ENCODE measurements around the gene DBH.
A peak's percentile ranks its signal among the peaks of the same experiment; 100 is the strongest.
"Not testable (repeated sequence)": the region's sequence is repeated elsewhere in the genome, so short reads cannot be mapped to it uniquely, and the experiment has no call there.

DBH gene

DNA sequence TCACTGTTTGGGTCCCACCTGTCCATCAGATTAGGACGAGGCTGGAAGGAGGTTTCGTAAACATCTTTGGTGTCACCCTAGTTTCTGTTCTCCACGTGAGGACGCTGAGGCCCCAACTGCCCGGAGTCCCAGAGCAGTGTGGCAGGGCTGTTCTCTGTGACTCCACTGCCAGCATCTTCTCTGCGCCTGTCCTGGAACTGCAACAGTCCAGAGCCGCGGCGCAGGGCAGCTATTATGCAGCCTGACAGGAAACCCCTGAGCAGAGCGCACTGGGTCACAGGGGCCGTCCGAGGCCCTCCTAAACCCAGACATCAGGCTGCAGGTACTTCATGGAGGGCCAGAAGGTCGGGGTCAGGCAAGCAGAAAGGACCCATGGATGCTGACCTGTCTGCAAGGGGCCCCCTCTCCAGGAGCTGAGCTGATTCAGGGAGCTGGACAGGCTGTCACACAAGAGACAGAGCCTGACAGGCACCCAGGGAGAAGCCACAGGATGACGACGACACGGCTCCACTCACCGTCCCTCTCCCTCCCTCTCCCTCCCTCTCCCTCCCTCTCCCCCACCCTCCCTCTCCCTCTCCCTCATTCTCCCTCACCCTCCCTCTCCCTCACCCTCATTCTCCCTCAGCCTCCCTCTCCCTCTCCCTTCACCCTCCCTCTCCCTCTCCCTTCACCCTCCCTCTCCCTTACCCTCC lies 31.7 kb downstream of the DBH start:
- DNase-seq, result no peak

DNA sequence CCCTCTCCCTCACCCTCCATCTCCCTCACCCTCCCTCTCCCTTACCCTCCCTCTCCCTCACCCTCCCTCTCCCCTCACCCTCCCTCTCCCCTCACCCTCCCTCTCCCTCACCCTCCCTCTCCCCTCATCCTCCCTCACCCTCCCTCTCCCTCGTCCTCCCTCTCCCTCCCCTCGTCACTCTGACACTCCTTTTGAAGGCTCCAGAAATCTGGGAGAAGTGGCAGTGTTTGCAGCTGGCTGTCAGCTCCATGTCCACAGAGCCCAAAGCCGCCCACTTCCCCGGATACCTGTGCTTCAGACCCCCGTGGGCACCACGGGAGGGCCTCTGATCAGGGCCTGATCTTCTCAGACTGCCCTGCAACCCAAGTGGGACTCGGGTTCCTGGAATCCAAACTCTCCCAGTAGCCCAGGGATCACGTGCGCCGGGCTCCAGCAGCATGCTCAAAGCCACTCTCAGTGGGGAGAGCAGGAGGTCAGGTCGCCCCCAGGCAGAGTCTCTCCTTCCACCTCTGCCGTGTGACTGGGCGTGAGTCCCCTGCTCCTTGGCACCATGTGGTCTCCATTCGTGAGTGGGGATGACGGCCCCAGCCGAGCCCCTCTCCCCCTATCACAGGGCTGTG lies 33.1 kb downstream of the DBH start:
- no peak for DNase-seq

DNA sequence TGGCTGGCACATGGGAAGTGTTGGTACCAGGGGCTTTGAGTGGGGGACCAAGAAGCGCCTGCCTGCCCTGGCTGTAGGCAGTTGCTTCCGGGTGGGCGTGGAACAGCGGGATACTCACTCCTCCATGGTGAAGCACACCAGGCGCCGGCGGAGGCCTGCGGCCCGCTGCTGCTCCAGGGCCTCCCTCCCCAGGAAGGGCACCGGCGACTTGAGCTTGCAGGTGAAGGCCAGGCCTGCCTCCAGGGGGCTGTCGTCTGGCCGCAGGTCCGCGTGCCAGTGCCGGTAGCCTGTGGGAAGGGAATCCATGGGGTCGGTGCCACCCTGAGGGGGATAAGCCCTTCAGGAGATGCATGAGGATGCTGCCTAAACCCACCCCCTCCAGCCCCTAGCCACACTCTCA lies 34.3 kb downstream of the DBH start:
- DNase-seq, result no peak

DNA sequence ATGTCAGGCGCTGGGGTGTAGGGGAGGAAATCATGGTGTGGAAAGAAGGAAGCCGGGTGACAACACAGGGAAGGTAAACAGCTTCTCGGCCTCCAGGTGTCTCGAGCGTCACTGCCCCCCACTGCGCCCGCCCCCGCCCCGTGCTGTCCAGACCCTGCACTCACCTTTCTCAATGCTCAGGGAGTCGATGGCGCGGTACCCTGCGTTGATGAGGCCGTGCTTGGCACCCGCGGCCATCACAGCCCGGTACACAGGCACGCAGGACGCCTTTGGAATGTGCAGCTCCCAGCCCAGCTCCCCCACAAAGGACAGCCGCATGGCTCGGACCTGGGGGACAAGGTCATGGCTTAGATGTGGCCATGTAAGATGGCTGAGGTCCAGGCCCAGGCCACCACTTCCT lies 35.2 kb downstream of the DBH start:
- no peak for DNase-seq

DNA sequence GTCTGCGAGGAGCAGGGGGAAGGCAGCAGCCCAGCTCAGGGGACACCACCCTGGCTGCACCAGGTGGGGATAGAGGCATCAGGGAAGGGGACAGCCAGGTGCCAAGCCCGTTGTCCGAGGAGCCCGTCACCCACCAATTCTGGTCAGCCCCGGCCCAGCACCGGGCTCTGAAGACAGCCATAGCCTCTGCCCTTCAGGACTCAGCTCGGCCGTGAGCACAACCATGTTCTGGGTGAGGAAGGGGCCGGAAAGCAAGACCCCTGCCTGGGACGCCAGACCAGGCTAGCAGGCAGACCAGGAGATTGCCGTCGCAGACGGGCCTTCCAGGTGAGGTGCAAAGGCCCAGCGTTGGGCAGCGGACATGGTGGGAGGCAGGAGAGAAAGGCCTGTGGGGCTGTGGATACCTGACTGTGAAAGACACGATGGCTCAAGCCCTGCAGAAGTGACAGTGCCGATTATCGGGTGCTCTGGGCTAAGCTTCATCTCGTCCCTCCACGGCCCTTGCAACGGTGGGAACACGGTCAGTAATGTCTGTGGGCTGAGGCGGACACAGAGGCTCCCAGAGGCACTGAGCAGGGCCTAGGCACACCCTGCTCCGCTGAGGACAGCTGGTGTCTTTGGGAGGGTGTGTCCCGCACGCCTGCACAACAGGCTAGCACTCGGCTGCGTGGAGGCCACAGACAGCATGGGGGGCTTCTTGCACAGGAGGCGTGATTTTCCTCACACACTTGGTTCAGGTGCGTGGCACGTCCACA lies 36.5 kb downstream of the DBH start:
- no peak for DNase-seq

DNA sequence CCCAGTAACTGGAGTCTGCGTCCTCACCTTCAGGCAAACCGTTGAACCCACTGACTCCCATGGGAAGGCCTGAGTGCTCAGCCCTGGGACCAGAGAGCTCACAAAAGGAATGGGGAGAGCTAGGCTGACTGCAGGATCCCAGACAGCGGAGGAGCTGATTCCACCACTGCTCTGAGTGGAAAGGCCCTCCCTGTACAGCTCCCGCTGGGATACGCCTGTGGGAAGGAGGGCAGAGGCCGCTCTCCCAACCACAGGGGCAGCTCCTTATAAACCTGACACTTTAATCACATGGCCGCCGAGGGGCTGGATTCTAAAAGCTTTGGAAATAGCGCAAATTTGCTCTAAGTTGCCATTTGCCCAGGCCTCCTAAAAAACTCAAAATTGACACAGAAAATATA lies 37.1 kb downstream of the DBH start:
- no peak for DNase-seq

DNA sequence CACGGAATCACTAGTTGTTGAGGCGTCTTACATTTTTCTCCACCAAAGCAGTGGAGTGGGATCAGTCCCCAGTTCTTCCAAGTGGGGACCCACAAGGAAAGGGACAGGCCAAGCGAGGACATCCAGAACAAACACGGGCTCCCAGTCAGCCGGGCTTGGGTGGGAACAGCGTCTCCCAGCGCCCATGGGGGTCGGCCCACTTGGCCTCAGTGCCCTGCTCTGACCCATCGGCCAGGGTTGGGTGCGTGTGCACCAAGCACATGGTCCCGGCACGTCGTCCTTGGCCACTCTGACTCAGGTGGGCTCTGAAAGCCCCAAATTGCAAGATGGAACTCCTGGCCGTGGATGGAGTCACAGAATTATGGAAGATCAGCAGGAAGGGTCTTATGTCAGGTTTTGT lies 37.9 kb downstream of the DBH start:
- no peak for DNase-seq

DNA sequence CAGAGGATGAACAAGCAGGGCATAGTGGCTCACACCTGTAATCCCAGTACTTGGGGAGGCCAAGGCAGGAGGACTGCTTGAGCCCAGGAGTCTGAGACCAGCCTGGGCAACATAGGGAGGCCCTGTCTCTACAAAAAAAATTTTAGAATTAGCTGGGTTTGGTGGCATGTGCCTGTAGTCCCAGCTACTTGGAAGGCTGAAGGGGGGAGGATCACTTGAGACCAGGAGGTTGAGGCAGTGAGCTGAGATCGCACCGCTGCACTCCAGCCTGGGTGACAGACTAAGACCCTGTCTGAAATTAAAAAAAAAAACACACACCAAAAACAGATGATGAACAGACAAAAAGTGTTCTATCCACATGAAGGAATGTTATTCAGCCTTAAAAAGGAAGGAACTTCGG lies 39.6 kb downstream of the DBH start:
- not testable (repeated sequence) for DNase-seq

DNA sequence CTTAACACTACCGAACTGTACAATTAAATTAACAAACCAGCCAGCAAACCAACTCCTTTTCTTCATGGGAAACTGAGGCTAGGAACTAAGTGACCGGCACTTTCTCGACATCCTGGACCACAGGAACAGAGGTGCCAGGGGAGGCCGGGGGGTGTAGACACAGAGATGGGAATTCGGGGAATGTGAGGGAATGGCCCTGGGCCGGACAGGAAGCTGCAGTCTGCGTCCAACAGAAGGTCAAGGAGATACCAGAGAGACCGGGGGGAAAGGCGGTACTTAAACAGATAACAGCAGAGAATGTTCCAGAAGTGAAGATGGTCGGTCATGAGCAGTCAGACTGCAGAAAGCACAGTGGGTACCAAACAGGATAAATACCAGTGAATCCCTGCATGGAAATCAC lies 40.3 kb downstream of the DBH start:
- DNase-seq, result no peak

DNA sequence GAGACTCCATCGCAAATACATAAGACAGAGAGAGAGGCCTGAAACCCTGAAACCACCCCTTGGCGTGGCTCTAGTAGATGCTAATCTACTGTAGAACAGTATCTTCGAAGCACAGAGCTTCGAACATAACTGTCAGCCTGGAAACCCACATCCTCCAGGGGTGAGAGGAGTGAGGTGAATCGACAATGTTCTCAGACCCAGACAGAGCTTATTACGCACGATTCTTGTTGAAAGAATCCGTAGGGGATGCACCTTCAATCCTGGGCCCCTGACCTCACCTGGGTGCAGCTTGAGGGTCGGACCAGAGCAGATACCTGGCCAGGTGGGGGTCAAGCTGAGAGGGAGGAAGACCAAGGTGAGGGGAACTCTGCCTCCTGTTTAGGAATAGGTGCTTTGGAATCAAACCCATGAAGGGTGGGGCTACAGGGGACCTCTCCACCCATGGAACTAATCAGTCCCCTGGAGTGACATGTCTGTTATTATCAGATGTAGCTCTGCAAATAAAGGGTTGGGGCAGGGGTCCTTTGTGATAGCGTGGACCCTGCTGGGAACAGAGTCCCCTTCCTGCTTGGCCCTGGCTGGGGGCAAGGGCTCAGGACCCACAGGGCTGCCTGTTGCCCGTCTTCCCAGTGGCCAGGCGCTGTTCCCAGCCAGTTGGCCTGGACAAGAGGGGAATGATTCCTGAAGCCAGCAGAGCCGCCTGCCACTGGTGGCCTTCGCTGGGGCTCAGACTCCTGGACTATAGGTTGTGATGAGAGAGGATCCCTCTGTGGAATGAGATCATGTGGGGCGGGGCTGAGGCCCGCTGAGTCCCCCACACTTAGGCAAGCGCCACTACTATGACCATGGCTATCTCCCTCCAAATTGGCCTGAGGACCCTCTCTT lies 41.2 kb downstream of the DBH start:
- no peak for DNase-seq

DNA sequence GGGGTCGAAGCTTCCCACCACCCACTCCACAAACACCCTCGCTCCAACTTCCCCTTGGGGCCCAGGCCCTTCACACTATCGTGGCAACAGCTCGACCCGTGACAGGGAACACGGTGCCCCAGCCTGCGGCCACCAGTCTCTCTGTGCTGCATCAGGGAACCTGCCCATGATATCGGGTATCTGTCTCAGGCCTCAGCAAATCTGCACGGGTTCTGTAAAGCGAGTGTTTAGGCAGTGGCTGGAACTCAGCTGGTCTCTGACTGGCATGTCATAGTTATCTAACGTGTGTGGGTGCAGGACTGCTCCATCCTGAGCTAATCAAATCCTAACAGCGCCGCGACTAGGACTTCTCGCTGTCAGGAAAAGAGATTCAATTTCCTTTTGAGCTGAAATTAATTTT lies 42.9 kb downstream of the DBH start:
- DNase-seq, result no peak

DNA sequence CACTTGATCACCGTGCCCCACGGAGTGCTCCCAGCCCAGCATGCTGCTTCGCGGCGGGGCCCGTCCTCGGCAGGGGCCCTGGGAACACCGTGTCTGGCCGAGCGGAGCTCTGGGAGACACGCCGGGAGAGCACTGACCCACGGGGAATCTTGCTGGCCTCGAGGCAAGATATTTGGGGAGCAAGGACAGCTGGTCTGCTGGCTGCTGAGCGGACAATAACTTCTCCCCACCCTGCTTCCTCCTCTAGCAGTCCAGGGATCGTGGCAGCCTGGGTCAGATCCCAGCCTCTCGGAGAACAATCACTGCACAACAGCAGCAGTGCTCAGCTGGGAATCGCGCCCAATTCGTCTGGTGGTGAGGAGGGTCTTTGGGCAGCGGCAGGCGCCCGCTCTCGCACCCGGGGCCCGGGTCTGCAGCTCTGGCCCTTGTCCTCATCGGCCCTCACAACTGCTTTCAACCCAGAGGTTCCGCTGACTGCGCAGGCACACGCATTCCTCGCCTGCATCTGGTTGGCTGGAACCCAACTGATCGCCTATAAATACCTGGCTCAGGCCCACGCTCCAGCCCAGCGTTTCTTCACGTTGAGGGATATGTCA lies 43.4 kb downstream of the DBH start:
- DNase-seq, result no peak

DNA sequence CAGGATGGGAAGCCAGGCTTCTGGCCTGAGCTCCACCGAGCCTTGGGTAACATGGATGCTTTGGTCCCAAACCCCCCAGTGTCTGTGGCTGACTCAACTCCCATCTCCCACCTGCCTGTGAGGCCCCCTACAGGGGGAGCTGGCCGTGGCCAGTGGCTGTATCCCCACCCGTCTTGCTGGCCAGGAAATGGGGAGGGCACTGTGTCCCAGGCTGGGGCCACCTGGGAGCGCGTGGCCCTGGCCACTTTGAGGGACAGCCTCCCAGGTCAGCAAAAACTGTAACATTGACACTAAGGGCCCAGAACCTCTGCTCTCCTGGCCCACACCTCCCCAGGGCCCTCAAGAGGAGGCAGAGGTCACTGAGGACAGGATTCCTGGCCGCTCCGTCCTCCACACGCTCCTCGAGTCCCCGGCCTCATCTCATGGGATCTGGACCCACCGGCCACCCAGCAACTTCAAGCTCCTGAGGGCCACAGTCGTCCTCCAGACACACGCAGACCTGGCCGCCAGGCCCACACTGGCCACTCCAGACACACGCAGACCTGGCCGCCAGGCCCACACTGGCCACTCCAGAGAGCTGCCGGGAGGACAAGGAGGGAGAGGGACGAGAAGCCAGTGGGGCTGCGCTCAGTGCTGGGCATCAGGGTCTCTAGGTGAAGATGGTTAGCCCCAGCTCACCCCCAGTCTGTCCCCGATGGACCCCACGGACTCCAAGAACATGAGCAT lies 44.2 kb downstream of the DBH start:
- DNase-seq, result no peak

DNA sequence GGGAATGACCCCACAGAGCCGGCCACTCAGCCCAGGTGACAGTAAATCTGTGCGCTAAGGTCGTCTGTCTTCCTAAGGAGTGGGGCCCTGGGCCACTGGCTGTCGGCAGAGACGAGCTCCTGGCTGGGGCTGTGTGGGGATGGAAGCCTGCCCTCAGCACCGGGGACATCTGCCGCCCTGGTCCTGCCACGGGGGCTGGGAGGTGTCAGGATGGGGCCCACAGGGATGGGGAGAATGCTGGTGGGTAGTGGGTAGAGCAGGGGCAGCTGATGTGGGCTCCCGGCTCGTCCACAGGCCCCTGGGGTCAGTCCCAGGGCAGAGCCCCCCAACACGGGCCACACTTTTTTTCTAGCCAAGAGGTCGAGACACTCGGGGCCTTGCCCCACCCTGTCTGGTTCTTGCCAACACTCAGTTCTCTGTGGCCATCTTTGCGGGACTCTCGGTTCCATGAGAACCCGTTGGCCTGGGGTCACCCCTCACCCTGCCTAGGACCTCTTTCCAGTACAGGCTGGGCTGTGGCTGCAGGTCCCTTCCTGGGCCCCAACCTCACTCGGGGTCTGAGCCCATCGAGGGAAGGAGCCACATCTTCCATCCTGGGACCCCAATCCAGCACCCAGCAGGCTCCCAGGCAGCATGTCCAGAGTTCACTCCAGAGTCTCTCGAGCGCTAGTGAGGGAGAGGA lies 45.0 kb downstream of the DBH start:
- DNase-seq, result no peak

DNA sequence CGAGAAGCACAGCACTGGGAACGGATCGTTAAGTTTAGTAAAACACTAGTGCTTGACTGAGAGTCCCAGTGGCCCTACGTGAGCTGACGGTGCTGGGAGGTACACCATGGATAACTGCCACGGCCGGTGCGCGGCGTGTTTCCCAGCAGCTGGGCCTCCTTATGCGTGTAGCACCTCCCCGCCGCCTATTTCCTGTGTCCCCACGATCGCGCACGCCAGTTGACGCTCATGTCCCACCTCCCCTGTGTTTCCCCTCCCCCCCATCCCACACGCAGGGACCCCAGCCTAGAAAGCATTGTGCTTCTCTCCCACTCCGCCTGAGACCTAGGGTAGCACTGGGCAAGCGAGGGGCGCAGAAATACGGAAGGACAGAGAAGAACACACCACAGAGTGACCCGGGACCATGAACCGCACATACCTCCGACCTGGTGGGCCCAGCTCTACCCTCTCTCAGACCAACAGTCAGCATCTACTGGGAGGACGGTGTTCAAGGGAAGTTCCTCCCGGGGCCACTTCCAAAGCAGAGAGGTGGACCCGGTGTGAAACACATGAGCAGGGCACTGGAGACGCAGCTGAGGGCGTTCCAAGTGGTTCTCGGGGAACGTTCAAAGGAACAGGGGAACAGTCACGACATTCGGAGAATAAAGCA lies 45.6 kb downstream of the DBH start:
- DNase-seq, result no peak

DNA sequence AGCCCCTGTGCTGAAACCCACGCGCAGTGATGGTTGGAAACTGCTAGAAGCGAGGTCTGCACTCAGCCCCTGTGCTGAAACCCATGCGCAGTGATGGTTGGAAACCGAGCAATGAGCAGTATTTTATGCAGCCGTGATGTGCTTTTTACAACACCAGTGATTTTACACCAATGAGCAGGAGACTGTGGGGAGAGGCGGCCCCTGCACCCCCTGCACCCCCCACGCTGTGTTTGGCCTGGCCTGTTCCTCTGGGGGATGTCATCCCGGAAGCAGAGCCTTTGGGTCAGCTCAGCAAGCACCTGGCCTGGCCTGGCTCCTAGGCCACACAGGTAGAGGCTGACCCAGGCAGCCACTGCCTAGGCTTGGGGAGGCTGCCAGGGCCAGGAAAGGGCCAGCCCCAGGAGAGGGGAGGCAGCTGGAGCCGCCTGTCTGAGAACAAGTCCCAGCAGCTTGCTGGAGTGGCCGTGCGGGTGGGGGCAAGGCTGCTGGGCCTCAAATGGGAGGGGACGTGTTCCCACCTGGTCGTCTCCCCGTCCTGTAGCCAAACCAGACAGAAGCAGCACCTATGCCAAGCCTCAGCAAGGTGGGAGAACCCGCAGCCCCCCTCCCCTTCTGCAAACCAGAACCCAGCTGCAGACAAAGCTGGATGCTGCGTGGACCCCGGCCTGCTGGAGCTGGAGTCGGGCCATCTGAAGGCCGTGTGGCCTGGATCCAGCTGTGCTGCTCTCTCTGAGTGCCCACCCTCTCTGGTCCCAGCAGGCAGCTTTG lies 46.8 kb downstream of the DBH start:
- DNase-seq, result no peak

DNA sequence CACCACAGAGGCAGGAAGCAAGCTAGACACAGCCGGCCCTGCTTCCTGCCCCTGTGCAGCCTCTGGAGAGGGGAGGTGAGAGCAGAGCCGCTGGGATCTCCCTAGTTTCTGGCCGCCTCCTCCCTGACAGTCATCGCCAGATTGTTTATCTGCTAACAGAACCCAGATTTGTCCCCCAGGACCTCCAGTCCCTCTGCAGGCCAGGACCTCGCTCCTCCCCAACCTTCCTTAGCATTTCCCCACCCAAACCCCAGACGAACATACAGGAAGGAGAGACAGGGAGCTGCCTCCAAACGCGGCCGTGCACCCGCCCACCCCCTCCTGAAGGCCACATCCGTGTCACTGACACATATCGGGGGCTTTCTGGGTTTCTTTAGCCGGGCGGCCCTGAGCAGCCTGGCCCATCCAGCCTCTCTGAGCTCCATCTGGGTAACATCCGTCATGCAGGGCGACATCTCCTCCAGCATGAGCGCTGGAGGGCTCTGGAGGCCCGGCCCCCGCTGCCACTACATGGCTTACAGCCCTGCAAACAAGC lies 47.5 kb downstream of the DBH start:
- DNase-seq, result peak; percentile 64

DNA sequence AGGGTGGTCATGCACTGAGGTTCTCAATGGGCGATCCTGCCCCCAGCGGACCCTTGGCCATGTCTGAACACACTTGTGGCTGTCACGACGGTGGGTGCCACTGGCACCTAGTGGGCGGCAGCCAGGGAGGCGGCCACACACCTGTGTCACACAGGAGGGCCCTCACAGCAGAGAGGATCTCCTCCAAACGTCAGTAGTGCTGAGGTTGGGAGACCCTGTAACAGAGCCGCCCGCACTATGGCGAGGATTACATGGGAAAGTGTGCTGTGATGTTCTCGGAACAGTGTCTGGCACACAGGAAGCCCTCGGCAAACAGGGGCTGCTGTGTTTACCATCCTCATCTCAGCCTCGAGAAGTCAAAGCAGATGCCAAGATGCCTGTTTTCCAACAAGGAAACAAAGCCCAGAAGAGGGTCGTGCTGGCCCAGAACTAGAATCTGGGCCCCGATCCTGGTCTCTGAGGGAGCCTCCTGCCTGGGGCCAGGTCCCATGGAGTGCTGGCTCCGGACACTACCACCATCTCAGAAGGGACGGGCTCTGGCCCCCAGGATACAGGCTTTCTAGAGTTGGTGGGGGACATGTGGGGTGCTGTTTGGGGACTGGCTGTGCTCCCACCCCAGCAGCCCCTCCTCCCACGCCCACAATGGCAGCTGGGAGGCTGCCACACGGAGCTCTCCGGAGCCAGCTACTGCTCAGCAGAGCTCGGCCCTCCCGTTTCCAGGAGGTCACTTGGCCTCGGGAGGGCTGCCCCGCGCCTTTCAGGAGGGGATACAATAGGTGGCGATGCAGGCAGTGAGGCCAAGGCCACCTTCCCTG lies 48.2 kb downstream of the DBH start:
- DNase-seq, result no peak

DNA sequence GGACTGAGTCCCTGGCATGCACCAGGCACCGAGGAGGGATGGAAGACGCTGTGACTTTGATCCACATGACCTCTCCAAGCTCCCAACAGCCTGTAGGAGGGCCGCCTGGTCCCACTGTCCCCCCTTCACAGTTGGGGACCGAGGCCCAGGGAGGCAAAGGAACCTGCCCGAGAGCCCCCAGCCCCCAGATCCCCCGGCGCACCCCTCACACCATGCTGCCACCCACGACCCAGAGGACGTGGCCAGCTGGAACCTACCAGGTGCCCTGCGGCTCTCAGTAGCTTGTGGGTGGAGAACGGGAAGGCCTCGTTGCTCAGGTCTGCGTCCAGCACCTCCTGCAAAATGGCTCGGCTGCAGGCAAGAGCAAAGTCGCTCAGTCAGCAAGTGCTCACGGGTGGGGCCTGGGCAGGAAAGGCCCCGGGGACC lies 48.8 kb downstream of the DBH start:
- DNase-seq, result no peak

All from NCI-H1694 treated with DMSO at 0.1 percent for 48 hours (cell line).